Measurements from ENCODE around the gene MAPKBP1.
"Not testable (repeated sequence)": the region's sequence is repeated elsewhere in the genome, so short reads cannot be mapped to it uniquely, and the experiment has no call there.

The MAPKBP1 gene, protein sequence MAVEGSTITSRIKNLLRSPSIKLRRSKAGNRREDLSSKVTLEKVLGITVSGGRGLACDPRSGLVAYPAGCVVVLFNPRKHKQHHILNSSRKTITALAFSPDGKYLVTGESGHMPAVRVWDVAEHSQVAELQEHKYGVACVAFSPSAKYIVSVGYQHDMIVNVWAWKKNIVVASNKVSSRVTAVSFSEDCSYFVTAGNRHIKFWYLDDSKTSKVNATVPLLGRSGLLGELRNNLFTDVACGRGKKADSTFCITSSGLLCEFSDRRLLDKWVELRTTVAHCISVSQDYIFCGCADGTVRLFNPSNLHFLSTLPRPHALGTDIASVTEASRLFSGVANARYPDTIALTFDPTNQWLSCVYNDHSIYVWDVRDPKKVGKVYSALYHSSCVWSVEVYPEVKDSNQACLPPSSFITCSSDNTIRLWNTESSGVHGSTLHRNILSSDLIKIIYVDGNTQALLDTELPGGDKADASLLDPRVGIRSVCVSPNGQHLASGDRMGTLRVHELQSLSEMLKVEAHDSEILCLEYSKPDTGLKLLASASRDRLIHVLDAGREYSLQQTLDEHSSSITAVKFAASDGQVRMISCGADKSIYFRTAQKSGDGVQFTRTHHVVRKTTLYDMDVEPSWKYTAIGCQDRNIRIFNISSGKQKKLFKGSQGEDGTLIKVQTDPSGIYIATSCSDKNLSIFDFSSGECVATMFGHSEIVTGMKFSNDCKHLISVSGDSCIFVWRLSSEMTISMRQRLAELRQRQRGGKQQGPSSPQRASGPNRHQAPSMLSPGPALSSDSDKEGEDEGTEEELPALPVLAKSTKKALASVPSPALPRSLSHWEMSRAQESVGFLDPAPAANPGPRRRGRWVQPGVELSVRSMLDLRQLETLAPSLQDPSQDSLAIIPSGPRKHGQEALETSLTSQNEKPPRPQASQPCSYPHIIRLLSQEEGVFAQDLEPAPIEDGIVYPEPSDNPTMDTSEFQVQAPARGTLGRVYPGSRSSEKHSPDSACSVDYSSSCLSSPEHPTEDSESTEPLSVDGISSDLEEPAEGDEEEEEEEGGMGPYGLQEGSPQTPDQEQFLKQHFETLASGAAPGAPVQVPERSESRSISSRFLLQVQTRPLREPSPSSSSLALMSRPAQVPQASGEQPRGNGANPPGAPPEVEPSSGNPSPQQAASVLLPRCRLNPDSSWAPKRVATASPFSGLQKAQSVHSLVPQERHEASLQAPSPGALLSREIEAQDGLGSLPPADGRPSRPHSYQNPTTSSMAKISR (N-terminal part only)

GRCh38 chr15:41774062-41774881 lies at the start of gene MAPKBP1:
Gene MAPKBP1, plus strand, starts transcription at chr15:41774484. Its CDS starts 792 bp downstream, at chr15:41775276.
- DNase-seq = peak; percentile 94 to 96

DNA sequence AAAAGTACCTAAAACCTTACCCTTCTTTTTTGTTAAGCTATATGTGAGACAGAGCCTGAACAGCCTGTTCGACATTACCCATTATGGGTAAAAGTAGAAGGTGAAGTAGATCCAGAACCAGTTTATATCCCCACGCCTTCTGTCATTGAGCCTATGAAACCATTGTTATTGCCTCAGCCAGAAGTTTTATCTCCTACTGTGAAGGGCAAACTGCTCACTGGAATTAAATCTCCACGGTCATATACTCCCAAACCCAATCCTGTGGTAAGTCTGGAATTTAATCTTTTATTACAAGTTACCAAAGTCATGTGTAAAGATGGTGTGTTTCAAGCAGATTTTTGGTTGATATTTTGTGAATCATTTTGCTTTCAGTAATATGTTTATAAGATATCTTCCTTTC lies 47.1 kb upstream of the MAPKBP1 start:
- DNase-seq = no peak

- DNase-seq = not testable (repeated sequence)
Observed at GRCh38 chr15:41728061-41728460, 46.2 kb upstream of the MAPKBP1 start.

GRCh38 chr15:41730543-41730942 lies 43.7 kb upstream of the MAPKBP1 start:
- DNase-seq = no peak

GRCh38 chr15:41732483-41732882 lies 41.8 kb upstream of the MAPKBP1 start:
- no peak for DNase-seq

DNA sequence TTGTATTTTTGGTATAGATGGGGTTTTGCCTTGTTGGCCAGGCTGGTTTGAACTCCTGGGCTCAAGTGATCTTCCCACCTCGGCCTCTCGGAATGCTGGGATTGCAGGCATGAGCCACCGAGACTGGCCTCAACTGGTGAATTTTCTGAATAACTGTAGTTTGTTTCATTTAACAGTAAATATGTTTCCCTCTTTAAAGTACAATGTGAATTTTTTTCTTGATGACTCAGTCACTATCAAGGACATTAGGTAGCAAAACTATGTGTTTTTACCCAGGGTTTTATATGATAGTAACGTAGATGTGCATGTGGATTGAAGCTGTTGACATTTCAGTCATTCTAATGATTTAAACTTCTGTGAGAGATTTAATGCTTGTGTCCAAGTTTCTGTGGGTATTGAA lies 40.2 kb upstream of the MAPKBP1 start:
- DNase-seq = no peak

DNA sequence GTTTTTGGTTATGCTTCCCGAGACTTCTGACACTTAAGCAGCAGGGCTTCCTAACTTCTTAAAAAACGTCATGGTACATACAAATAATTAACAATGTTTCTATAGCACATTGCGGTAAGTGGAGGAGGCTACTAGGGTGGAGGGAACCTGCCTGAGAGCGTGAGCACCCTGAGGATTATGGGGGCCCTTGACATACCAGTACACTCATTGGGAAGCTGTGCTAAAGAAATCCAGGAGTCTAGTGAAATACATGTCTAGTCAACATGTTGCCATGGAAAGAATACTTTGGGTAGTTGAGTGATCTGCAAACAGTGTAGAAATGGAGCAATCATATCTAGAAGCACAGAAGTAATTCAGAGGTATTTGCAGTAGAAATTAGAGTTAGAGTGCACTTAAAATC lies 39.2 kb upstream of the MAPKBP1 start:
- no peak for DNase-seq

GRCh38 chr15:41735492-41735891 lies 38.8 kb upstream of the MAPKBP1 start:
- not testable (repeated sequence) for DNase-seq

GRCh38 chr15:41746802-41747201 lies 27.5 kb upstream of the MAPKBP1 start:
- no peak for DNase-seq

- DNase-seq = no peak
Observed at GRCh38 chr15:41756198-41756597, 18.1 kb upstream of the MAPKBP1 start.

DNA sequence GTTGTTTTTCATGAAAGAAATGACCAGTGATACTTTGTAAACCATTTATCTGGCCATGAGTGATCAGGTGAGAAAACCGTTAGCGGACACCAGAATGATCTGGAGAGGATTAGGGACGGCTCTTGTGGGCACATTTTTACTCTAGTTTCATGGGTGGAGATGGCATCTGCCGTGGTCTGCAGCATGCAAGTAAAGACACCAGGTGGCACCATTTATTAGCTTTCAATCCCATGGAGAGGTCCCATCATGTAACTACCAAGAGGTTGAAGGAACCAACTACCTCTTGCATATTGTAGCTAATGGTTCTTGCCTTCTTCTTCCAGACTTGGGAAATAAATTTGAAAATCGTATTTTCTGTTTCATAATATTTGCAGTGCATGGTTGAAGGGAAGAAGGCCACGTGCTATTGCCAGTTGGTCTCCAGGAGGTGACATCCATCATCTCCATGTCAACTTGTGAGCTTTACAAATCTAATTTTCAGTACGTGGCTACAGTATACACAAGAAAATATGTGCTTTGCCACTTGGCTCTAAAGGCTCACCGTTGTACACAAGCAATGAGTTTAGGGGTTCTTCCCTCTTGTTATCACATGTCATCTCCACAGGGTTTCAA lies 1.5 kb upstream of the MAPKBP1 start:
- DNase-seq = peak; percentile 42 to 60

DNA sequence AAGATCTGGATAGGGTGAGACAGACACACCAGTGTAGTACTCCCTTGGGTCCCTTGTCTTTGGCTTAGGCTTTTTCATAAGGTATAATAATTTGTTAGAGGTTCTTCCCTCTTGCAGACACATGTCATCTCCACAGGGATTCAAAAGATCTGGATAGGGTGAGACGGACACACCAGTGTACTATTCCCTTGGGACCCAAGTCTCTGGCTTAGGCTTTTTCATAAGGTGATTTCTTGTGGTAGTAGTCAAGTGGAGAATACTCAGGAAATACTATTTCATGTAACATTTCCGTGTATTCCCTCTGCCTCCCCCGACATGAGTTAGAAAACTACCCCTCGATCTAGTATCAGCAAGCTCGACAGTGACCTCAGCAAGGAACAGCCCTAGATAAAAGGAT lies 954 bp upstream of the MAPKBP1 start:
- DNase-seq = no peak

- no peak for DNase-seq
Observed at GRCh38 chr15:41773729-41774061, 589 bp upstream of the MAPKBP1 start.

- no peak for DNase-seq
Observed at GRCh38 chr15:41774882-41775417, 666 bp downstream of the MAPKBP1 start.

GRCh38 chr15:41775651-41776050 lies 1.4 kb downstream of the MAPKBP1 start:
- DNase-seq = no peak

GRCh38 chr15:41777421-41777973 lies 3.2 kb downstream of the MAPKBP1 start:
- no peak for DNase-seq

DNA sequence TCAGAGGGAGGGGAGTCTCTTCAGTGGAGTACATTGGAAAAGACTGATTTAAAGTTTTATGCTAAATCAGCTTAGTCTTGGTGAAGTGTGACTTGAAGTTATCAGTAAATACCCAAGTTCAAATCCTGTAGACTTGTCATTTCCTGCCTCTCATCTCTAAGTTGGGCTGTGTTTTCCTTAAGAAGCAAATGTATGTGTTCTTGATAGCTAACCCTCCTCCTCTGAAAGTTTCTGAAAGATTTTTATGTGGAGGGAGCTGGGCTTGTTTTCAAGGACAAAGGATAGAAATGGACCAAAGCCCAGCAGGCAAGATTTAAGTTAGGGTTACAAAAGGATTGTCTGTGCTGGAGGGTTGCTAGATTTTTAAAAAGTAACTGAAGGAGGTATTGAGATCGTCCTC lies 4.2 kb downstream of the MAPKBP1 start:
- DNase-seq = no peak

- DNase-seq = no peak
Observed at GRCh38 chr15:41779662-41780157, 5.4 kb downstream of the MAPKBP1 start.

GRCh38 chr15:41780266-41780665 lies 6.0 kb downstream of the MAPKBP1 start:
- no peak for DNase-seq

GRCh38 chr15:41780727-41781126 lies 6.4 kb downstream of the MAPKBP1 start:
- no peak for DNase-seq

All from activated CD4-positive, alpha-beta T cell treated with anti-CD3 and anti-CD28 coated beads for 4 hours (primary cell).